ENCODE measurements around the gene AKT3. TPM values are rescaled to one million over a fixed set of nuclear protein-coding genes. Genes with fewer than 3 reads are reported as not detected.
"Not testable (repeated sequence)": the region's sequence is repeated elsewhere in the genome, so short reads cannot be mapped to it uniquely, and the experiment has no call there.

AKT3 gene
- polyA plus RNA-seq, 2 of the 4 experiments (the other 2 are of a cell fraction): 18.4 to 43.5 TPM

DNA sequence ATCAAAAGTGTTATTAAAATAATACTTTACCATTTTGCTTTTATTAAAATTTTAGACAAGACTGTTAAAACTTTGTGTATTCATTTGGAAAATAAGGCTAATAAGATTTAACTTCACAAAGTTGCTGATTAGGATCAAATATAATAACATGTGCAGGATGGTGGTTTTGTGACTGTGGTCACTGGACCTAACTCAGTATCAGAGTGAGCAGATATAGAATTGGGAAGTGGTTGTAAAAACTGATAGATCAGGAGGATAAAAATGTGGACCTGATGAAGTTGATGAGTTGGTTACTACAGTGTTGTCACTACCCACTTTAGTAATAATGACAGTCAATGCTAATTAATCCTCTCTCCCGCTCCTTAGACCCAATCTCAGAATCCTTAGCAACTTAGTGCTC lies 186.4 kb downstream of the AKT3 start:
- WGBS (ENCODE audit: missing lambda C conversion rate): 94% methylated on average over 1 of the region's 1 CpG
- no peak overlapping the region for H3K4me3 ChIP-seq
- TF ChIP-seq NR3C1 (IDR thresholded peaks at IDR 0.05) (no peak), SMC3 (IDR thresholded peaks at IDR 0.05) (no peak), CTCF (IDR thresholded peaks at IDR 0.05) (no peak), HDAC2 (IDR thresholded peaks at IDR 0.05) (no peak), EHMT2 (IDR thresholded peaks at IDR 0.05; ENCODE audit: low read depth) (no peak), REST (IDR thresholded peaks at IDR 0.05) (no peak), HOXA7 (CRISPR knock-in tag; IDR thresholded peaks at IDR 0.05) (no peak), HOXB13 (CRISPR knock-in tag; IDR thresholded peaks at IDR 0.05; ENCODE audit: low read depth) (no peak), ESRRA (IDR thresholded peaks at IDR 0.05; ENCODE audit: borderline replicate concordance, low read length) (no peak), EHF (CRISPR knock-in tag; IDR thresholded peaks at IDR 0.05) (no peak), TFCP2L1 (CRISPR knock-in tag; IDR thresholded peaks at IDR 0.05) (no peak), FOSB (CRISPR knock-in tag; IDR thresholded peaks at IDR 0.05) (no peak), HES2 (IDR thresholded peaks at IDR 0.05) (no peak), TP53 (CRISPR knock-in tag; IDR thresholded peaks at IDR 0.05) (no peak), RARB (CRISPR knock-in tag; IDR thresholded peaks at IDR 0.05) (no peak), FOSL2 (IDR thresholded peaks at IDR 0.05) (no peak), FOSL2 (CRISPR knock-in tag; IDR thresholded peaks at IDR 0.05) (no peak), BCL3 (IDR thresholded peaks at IDR 0.05) (no peak)

DNA sequence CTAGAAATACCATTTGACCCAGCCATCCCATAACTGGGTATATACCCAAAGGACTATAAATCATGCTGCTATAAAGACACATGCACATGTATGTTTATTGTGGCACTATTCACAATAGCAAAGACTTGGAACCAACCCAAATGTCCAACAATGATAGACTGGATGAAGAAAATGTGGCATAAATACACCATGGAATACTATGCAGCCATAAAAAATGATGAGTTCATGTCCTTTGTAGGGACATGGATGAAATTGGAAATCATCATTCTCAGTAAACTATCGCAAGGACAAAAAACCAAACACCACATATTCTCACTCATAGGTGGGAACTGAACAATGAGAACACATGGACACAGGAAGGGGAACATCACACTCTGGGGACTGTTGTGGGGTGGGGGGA lies 187.9 kb downstream of the AKT3 start:
- POLR2A ChIA-PET; DNase-seq (ENCODE audit: low read depth in 1 of 2, low spot score in 1 of 2); H3K4me3 ChIP-seq; H3K4me1 ChIP-seq; H3K27ac ChIP-seq; CTCF ChIA-PET; H3K4me2 ChIP-seq; ATAC-seq; H3K9me3 ChIP-seq; FAIRE-seq: not testable (repeated sequence)
- 100% methylated on average over 1 of the region's 1 CpG for WGBS (ENCODE audit: missing lambda C conversion rate)

More for the DNA sequence above, 186.4 kb downstream of the AKT3 start:
- no peak for DNase-seq (ENCODE audit: low read depth in 1 of 2, low spot score in 1 of 2)
- ATAC-seq: no peak
- no peak for FAIRE-seq
- Histone ChIP-seq H3K4me2 (no peak overlapping the region), H3K27ac (no peak overlapping the region), H3K4me1 (no peaks in the 10 kb centered on the region), H3K9me3 (no peaks in the 10 kb centered on the region)
- CTCF ChIA-PET: no interaction called here
- POLR2A ChIA-PET: no interaction called here

All from A549 (cell line).